HCT116 (cell line): ENCODE data around the gene ENGASE. TPM values are rescaled to one million over a fixed set of nuclear protein-coding genes. Genes with fewer than 3 reads are reported as not detected.
A peak's percentile ranks its signal among the peaks of the same experiment; 100 is the strongest.
"Not testable (repeated sequence)": the region's sequence is repeated elsewhere in the genome, so short reads cannot be mapped to it uniquely, and the experiment has no call there.

ENCODE experiments used
- ATAC-seq: fragments of 200-7000 bp; cut with Tn5 transposase; 2 replicates; pipeline ENCODE4 v1.9.1; 2020; ENCODE audit warnings: mild to moderate bottlenecking, moderate library complexity
- BruUV-seq: library from RNA; stranded (reverse); fragments of 400-500 nt; replicated peaks from 2 replicates; lab custom pipeline; 2021; lab: Mats Ljungman, UMichigan
- CTCF ChIA-PET: fragments of 300-600 bp; sonication (Branson Sonifier 250); formaldehyde crosslinking; loops from one replicate; lab custom pipeline; 2021; ENCODE audit warnings: antibody characterized with exemption; lab: Charles Lee
- POLR2A ChIA-PET: fragments of 300-600, 350-600 bp; sonication (Branson Sonifier 250); formaldehyde crosslinking; loops from one replicate; lab custom pipeline; 2021; ENCODE audit warnings: antibody characterized with exemption; lab: Charles Lee
- RAD21 ChIA-PET, 2 experiments: fragments of 300-600 bp; sonication (Branson Sonifier 250); formaldehyde crosslinking; loops; one replicate each; lab custom pipeline; 2023; ENCODE audit warnings: low total read pairs in 2 of 2; ENCODE audit not compliant: uncharacterized antibody in 2 of 2, unreplicated experiment in 2 of 2, low non-redundant PET in 1 of 2; lab: Charles Lee
- DNase-seq: peaks from one replicate; pipeline ENCODE4 v3.0.0-alpha.2; 2010; ENCODE audit warnings: low read depth, low spot score
- H2AFZ ChIP-seq: fragments of 200-600 bp; shearing (Covaris generic), sonication (generic); 2 replicates; pipeline ENCODE4 v1.6.1; 2017; ENCODE audit warnings: low read depth, mixed run types, mixed read lengths, antibody characterized with exemption, low read length; ENCODE audit not compliant: poor library complexity, severe bottlenecking
- H3K27ac ChIP-seq: 2 replicates; pipeline ENCODE4 v1.5.1; 2012; ENCODE audit warnings: low read depth, low read length
- H3K27me3 ChIP-seq: fragments of 200-600 bp; sonication (generic); 2 replicates; pipeline ENCODE4 v1.6.1; 2016; ENCODE audit warnings: mixed run types, low read length, mixed read lengths; ENCODE audit not compliant: insufficient read depth
- H3K36me3 ChIP-seq, 2 experiments: fragments of 200-500 bp in 1 of 2; fragments of 200-600 bp in 1 of 2; sonication (Bioruptor generic) in 1 of 2; sonication (generic) in 1 of 2; 2 replicates each; pipeline versions ENCODE4 v1.5.1 to v1.6.1; 2014 to 2016; ENCODE audit warnings: low read length in 2 of 2, inconsistent platforms in 1 of 2, mixed read lengths in 1 of 2, mixed run types in 1 of 2; ENCODE audit not compliant: insufficient read depth in 2 of 2, control insufficient read depth in 1 of 2
- H3K4me1 ChIP-seq, 2 experiments: fragments of 200-600 bp in 1 of 2; sonication (generic) in 1 of 2; 2 replicates each; pipeline versions ENCODE4 v1.5.1 to v1.6.1; 2012 to 2017; ENCODE audit warnings: low read length in 2 of 2, inconsistent platforms in 1 of 2, mild to moderate bottlenecking in 1 of 2, mixed read lengths in 1 of 2, mixed run types in 1 of 2, moderate library complexity in 1 of 2; ENCODE audit not compliant: insufficient read depth in 2 of 2, control insufficient read depth in 1 of 2
- H3K4me2 ChIP-seq: fragments of 200-600 bp; sonication (generic); 2 replicates; pipeline ENCODE4 v1.6.1; 2017; ENCODE audit warnings: mixed run types, low read length, mixed read lengths
- H3K4me3 ChIP-seq, 2 experiments: fragments of 200-600 bp in 1 of 2; sonication (generic) in 1 of 2; replicated peaks in 1 of 2; 2 replicates each; pipeline ENCODE4 v1.5.1; 2011 to 2016; ENCODE audit warnings: low read length in 2 of 2, control low read depth in 1 of 2, low read depth in 1 of 2, mild to moderate bottlenecking in 1 of 2, mixed read lengths in 1 of 2, mixed run types in 1 of 2
- H3K79me2 ChIP-seq: fragments of 200-600 bp; sonication (generic); 2 replicates; pipeline ENCODE4 v1.6.1; 2017; ENCODE audit warnings: mild to moderate bottlenecking, mixed run types, low read length, moderate library complexity, mixed read lengths; ENCODE audit not compliant: insufficient read depth
- H3K9ac ChIP-seq: fragments of 200-600 bp; sonication (generic); 2 replicates; pipeline ENCODE4 v1.6.1; 2016; ENCODE audit warnings: low read length, mixed read lengths
- H3K9me2 ChIP-seq: fragments of 200-600 bp; sonication (generic), shearing (Covaris generic); 2 replicates; pipeline ENCODE4 v1.6.1; 2017; ENCODE audit warnings: mixed run types, mild to moderate bottlenecking, moderate library complexity; ENCODE audit not compliant: insufficient read depth
- H3K9me3 ChIP-seq, 2 experiments: fragments of 200-500 bp in 1 of 2; fragments of 200-600 bp in 1 of 2; sonication (Bioruptor generic) in 1 of 2; sonication (generic) in 1 of 2; 2 replicates each; pipeline ENCODE4 v1.6.1; 2014 to 2017; ENCODE audit warnings: low read length in 2 of 2, mixed read lengths in 2 of 2, inconsistent platforms in 1 of 2, low read depth in 1 of 2, mild to moderate bottlenecking in 1 of 2, mixed run types in 1 of 2, moderate library complexity in 1 of 2; ENCODE audit not compliant: control insufficient read depth in 1 of 2, insufficient read depth in 1 of 2
- H4K20me1 ChIP-seq: fragments of 200-600 bp; sonication (generic), shearing (Covaris generic); 2 replicates; pipeline ENCODE4 v1.6.1; 2017; ENCODE audit warnings: mixed run types, mild to moderate bottlenecking, moderate library complexity; ENCODE audit not compliant: insufficient read depth
- EGR1 ChIP-seq: IDR thresholded peaks from 2 replicates; pipeline ENCODE4 v1.6.1; 2012; ENCODE audit warnings: low read depth
- ELF1 ChIP-seq: IDR thresholded peaks from 2 replicates; pipeline ENCODE4 v1.6.1; 2012; ENCODE audit warnings: low read depth, borderline replicate concordance
- EZH2phosphoT487 ChIP-seq: fragments of 200-600 bp; IDR thresholded peaks from 2 replicates; pipeline ENCODE4 v1.6.1; 2018; ENCODE audit warnings: antibody characterized with exemption, borderline replicate concordance
- FOSL1 ChIP-seq: IDR thresholded peaks from 2 replicates; pipeline ENCODE4 v1.6.1; 2012; ENCODE audit warnings: low read depth
- JUND ChIP-seq: IDR thresholded peaks from 2 replicates; pipeline ENCODE4 v1.6.1; 2012
- MAX ChIP-seq: IDR thresholded peaks from 2 replicates; pipeline ENCODE4 v1.6.1; 2012
- POLR2AphosphoS5 ChIP-seq: IDR thresholded peaks from 2 replicates; pipeline ENCODE4 v1.6.1; 2011; ENCODE audit warnings: mild to moderate bottlenecking, low read depth, low read length, moderate library complexity
- SRF ChIP-seq: IDR thresholded peaks from 2 replicates; pipeline ENCODE4 v1.6.1; 2012; ENCODE audit warnings: low read depth
- TCF7L2 ChIP-seq: IDR thresholded peaks from 2 replicates; pipeline ENCODE4 v1.7.0; 2011; ENCODE audit warnings: borderline replicate concordance, inconsistent platforms; ENCODE audit not compliant: insufficient read depth, insufficient read length; ENCODE audit errors: extremely low read depth
- YY1 ChIP-seq: IDR thresholded peaks from 2 replicates; pipeline ENCODE4 v1.6.1; 2011; ENCODE audit warnings: low read length, low read depth, moderate library complexity, mild to moderate bottlenecking; ENCODE audit not compliant: insufficient replicate concordance; ENCODE audit errors: extremely low read depth
- ZNF274 ChIP-seq: fragments of 200-500 bp; sonication (Bioruptor generic); IDR thresholded peaks from 2 replicates; pipeline ENCODE4 v1.6.1; 2014; ENCODE audit warnings: mild to moderate bottlenecking, low read depth, low read length, inconsistent platforms
- intact Hi-C: fragments of 100-400 bp; cut with micrococcal nuclease; formaldehyde crosslinking; loops from 2 replicates; pipeline ENCODE4 v1.10.0; 2022
- total RNA-seq: library from RNA; stranded (reverse); gene quantifications from one replicate; pipeline ENCODE4 v1.2.1, GENCODE V29; 2021; ENCODE audit not compliant: unreplicated experiment
- TF ChIP-seq, protein P1 (sequence below): IDR thresholded peaks from 2 replicates; pipeline ENCODE4 v1.6.1; 2012; ENCODE audit warnings: low read depth
- TF ChIP-seq, protein P2 (sequence below), 3 experiments: fragments of 200-600 bp in 1 of 3; sonication (generic) in 1 of 3; IDR thresholded peaks in 2 of 3; conservative IDR thresholded peaks in 1 of 3; 2 replicates each; pipeline ENCODE4 v1.5.1; 2012 to 2017; ENCODE audit warnings: low read depth in 2 of 3, low read length in 2 of 3, antibody characterized with exemption in 1 of 3, borderline replicate concordance in 1 of 3, control low read depth in 1 of 3, mild to moderate bottlenecking in 1 of 3, mixed read lengths in 1 of 3, mixed run types in 1 of 3, moderate library complexity in 1 of 3; ENCODE audit not compliant: insufficient read depth in 1 of 3

The ENGASE gene
- total RNA-seq, 1 experiment from 2014 or later: 54.2 TPM

DNA sequence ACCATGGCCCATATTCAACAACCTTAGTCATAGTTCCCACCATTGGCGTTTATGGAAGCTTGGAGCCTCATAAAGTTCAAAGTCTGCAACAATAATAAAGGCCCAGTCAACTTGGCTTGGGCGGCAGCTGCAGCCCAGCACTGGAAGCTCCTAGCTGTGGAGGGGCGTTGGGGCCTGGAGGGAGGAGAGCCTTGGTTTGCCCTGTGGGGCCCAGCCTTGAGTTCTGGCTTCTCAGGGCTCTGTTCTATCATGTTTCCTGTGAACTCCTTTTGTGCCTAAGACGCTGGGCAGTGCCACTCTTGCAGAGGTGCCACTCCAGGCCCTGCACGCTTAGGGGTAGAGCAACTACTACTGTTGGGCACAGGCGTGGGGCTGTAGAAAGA, 927 bp upstream of the ENGASE start:
- Histone ChIP-seq H2AFZ (peak overlapping the region; percentile 99), H4K20me1 (no peaks in the 10 kb centered on the region), H3K36me3 (peaks cover 2 to 3% of the 10 kb centered on the region in 2 experiments; a peak in 2 of 4 replicates)
- no peak for TF ChIP-seq TCF7L2
- TF ChIP-seq MAX: no peak
- TF ChIP-seq, protein P1, sequence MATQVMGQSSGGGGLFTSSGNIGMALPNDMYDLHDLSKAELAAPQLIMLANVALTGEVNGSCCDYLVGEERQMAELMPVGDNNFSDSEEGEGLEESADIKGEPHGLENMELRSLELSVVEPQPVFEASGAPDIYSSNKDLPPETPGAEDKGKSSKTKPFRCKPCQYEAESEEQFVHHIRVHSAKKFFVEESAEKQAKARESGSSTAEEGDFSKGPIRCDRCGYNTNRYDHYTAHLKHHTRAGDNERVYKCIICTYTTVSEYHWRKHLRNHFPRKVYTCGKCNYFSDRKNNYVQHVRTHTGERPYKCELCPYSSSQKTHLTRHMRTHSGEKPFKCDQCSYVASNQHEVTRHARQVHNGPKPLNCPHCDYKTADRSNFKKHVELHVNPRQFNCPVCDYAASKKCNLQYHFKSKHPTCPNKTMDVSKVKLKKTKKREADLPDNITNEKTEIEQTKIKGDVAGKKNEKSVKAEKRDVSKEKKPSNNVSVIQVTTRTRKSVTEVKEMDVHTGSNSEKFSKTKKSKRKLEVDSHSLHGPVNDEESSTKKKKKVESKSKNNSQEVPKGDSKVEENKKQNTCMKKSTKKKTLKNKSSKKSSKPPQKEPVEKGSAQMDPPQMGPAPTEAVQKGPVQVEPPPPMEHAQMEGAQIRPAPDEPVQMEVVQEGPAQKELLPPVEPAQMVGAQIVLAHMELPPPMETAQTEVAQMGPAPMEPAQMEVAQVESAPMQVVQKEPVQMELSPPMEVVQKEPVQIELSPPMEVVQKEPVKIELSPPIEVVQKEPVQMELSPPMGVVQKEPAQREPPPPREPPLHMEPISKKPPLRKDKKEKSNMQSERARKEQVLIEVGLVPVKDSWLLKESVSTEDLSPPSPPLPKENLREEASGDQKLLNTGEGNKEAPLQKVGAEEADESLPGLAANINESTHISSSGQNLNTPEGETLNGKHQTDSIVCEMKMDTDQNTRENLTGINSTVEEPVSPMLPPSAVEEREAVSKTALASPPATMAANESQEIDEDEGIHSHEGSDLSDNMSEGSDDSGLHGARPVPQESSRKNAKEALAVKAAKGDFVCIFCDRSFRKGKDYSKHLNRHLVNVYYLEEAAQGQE: no peak
- TF ChIP-seq JUND: no peak
- no peak for TF ChIP-seq FOSL1
- TF ChIP-seq SRF: no peak
- no peak for TF ChIP-seq ELF1
- TF ChIP-seq EZH2phosphoT487: no peak
- TF ChIP-seq YY1: no peak
- TF ChIP-seq POLR2AphosphoS5: no peak
- TF ChIP-seq, protein P2, sequence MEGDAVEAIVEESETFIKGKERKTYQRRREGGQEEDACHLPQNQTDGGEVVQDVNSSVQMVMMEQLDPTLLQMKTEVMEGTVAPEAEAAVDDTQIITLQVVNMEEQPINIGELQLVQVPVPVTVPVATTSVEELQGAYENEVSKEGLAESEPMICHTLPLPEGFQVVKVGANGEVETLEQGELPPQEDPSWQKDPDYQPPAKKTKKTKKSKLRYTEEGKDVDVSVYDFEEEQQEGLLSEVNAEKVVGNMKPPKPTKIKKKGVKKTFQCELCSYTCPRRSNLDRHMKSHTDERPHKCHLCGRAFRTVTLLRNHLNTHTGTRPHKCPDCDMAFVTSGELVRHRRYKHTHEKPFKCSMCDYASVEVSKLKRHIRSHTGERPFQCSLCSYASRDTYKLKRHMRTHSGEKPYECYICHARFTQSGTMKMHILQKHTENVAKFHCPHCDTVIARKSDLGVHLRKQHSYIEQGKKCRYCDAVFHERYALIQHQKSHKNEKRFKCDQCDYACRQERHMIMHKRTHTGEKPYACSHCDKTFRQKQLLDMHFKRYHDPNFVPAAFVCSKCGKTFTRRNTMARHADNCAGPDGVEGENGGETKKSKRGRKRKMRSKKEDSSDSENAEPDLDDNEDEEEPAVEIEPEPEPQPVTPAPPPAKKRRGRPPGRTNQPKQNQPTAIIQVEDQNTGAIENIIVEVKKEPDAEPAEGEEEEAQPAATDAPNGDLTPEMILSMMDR (IDR thresholded peaks at IDR 0.05 in 2 of 3, conservative IDR thresholded peaks at IDR 0.05 in 1 of 3; ENCODE audit: borderline replicate concordance in 1 of 3, insufficient read depth in 1 of 3, low read depth in 2 of 3, low read length in 2 of 3): no peak
- TF ChIP-seq ZNF274: no peak
- no peak for TF ChIP-seq EGR1
- TF ChIP-seq, all 23 proteins: peak for 0
- Histone ChIP-seq H3K27ac (no peak overlapping the region), H3K9ac (no peak overlapping the region), H3K9me3 (no peaks in the 10 kb centered on the region), H3K79me2 (peaks cover 9% of the 10 kb centered on the region; the same call in 1 of the 2 replicates), H3K4me2 (peak overlapping the region; percentile 93), H3K4me3 (no peak overlapping the region), H3K27me3 (no peaks in the 10 kb centered on the region), H3K9me2 (no peaks in the 10 kb centered on the region), H3K4me1 (peaks cover 10 to 22% of the 10 kb centered on the region in 2 experiments; a peak in 3 of 4 replicates)
- no peak for ATAC-seq
- intact Hi-C loops: no loop called here
- RAD21 ChIA-PET: interaction anchor here in 1 of 2 experiments (1.5 kb wide), 1 partner anchor 318 kb away, joined by 3 read pairs; no protein-coding TSS in a partner anchor
- POLR2A ChIA-PET: no interaction called here
- CTCF ChIA-PET: interaction anchor here (0.9 to 1.8 kb wide), 6 partner anchors 9 to 327 kb away, joined by 3 to 16 read pairs (median 6); no protein-coding TSS in a partner anchor
- no peak for DNase-seq
- BruUV-seq: no TSS peak

DNA sequence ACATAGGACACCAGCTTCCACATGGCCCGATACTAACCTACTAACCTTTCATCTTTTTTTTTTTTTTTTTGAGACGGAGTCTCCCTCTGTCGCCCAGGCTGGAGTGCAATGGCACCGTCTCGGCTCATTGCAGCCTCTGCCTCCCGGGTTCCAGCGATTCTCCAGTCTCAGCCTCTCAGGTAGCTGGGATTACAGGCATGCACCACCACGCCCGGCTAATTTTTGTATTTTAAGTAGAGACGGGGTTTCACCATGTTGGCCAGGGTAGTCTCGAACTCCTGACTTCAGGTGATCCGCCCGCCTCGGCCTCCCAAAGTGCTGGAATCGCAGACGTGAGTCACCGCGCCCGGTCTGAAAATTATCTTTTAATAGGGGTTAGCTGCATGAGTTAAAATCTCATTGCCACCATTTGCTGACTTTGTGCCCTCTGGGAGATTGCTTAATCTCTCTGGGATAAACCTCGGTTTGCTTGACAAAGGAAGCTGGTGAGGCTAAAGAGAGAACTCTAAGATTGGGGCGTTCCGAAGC, 439 bp upstream of the ENGASE start:
- Histone ChIP-seq H3K27ac (peak overlapping the region; percentile 36; the same call in 1 of the 2 replicates), H2AFZ (peak overlapping the region; percentile 99), H3K4me2 (peak overlapping the region; percentile 93), H3K4me1 (peaks cover 10 to 22% of the 10 kb centered on the region in 2 experiments; a peak in 3 of 4 replicates), H3K4me3 (peak overlapping the region; percentile 35 to 78; a peak in 3 of 4 replicates), H3K9ac (peak overlapping the region; percentile 32; the same call in 1 of the 2 replicates)
- intact Hi-C loops, H3K79me2 ChIP-seq, ATAC-seq, H4K20me1 ChIP-seq, H3K27me3 ChIP-seq, BruUV-seq, H3K9me2 ChIP-seq, H3K9me3 ChIP-seq, H3K36me3 ChIP-seq, DNase-seq: not testable (repeated sequence)
- CTCF ChIA-PET: interaction anchor here (0.7 to 1.8 kb wide), 13 partner anchors 8 to 327 kb away, joined by 3 to 16 read pairs (median 6); no protein-coding TSS in a partner anchor
- POLR2A ChIA-PET: interaction anchor here (0.9 to 1.7 kb wide), 5 partner anchors 8 to 48 kb away, joined by 3 to 5 read pairs (median 4); no protein-coding TSS in a partner anchor
- RAD21 ChIA-PET: interaction anchor here in 1 of 2 experiments (1.0 to 1.5 kb wide), 2 partner anchors 12 to 318 kb away, joined by 3 to 5 read pairs; no protein-coding TSS in a partner anchor
